Testis (tissue), 3 donors: ENCODE results near the gene DPF3. TPM values are rescaled to one million over a fixed set of nuclear protein-coding genes. Genes with fewer than 3 reads are reported as not detected.

Experiments
- DNase-seq: peaks from one replicate; pipeline ENCODE4 v3.0.0-alpha.2; 2019
- H3K27ac ChIP-seq, 2 donors: fragments of 200-600 bp; sonication (generic); one replicate each; pipeline ENCODE4 v1.5.1; 2019
- H3K27me3 ChIP-seq: fragments of 200-600 bp; sonication (generic); one replicate; pipeline ENCODE4 v1.5.1; 2019
- H3K36me3 ChIP-seq: fragments of 200-600 bp; sonication (generic); one replicate; pipeline ENCODE4 v1.5.1; 2017; ENCODE audit warnings: low read depth; ENCODE audit errors: missing control alignments
- H3K4me1 ChIP-seq: fragments of 200-600 bp; sonication (generic); one replicate; pipeline ENCODE4 v1.5.1; 2019
- H3K4me3 ChIP-seq, 2 donors: fragments of 200-600 bp; sonication (generic); one replicate each; pipeline ENCODE4 v1.5.1; 2017 to 2019
- H3K9me3 ChIP-seq: fragments of 200-600 bp; sonication (generic); one replicate; pipeline ENCODE4 v1.5.1; 2017
- POLR2A ChIP-seq: fragments of 450-650 bp; IDR thresholded peaks from one replicate; pipeline ENCODE4 v1.6.1; 2017; ENCODE audit warnings: antibody characterized with exemption, mild to moderate bottlenecking, moderate library complexity
- WGBS, 2 donors: methylation state at CpG; one replicate each; pipeline ENCODE4 v1.1.5; 2018; 5-methylcytosine and 5-hydroxymethylcytosine counted together
- intact Hi-C: fragments of 100-400 bp; cut with DNase I; formaldehyde crosslinking; loops from one replicate; pipeline ENCODE4 v1.15.1; 2023; ENCODE audit warnings: low total_unique reads
- polyA plus RNA-seq: library from polyadenylated mRNA; stranded (reverse); fragments of 350-450 nt; fragmentation: Illumina TruSeq; extraction: RNeasy Lipid Tissue Mini Kit (QIAGEN cat#74804); gene quantifications from one replicate; pipeline ENCODE4 v1.2.3, GENCODE V29; 2014; ENCODE audit warnings: low read depth, low replicate concordance; ENCODE audit not compliant: insufficient read depth
- total RNA-seq, 2 donors: library from RNA; depleted of rRNA; stranded (reverse); fragments of >200 nt; gene quantifications; one replicate each; pipeline ENCODE4 v1.2.3, GENCODE V29; 2016
- TF ChIP-seq, protein P1 (sequence below), 3 experiments: fragments of 450-650 bp in 2 of 3; fragments of 200-600 bp in 1 of 3; sonication (generic) in 1 of 3; IDR thresholded peaks; one replicate each; pipeline ENCODE4 v1.5.1; 2016 to 2019; ENCODE audit warnings: antibody characterized with exemption in 3 of 3, mild to moderate bottlenecking in 2 of 3, moderate library complexity in 1 of 3

Gene DPF3
- total and polyA plus RNA-seq, 3 donors from 2014 or later: 14.6 to 41.6 (median 26.4) TPM

DNA sequence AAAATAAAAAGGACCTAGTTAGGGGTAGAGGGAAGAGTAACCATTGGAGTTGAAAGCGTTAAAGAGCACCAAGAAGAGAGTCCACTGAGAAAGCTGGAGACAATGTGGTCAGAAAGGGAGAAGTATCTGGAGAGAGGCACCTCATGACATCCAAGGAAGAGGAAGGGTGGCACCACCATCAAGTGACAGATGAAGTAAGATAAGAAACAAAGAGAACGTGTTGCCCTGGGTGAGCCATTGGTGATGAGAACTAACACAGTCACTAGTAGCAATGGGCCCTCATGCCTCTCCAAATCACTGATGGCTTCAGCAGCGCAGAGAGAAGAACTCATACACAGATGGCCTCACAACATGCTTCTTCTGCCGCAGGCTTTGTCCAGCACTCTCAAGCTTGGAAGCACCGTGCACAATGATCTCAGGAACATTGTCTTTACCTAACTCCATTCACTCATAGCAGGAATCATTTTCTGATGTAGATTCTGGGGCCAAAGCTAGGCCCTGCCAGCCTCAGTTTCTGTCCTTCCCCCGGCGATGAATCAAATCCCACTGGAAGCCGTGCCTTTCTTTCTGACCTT lies 252.9 kb downstream of the DPF3 start:
- intact Hi-C loops: no loop called here
- H3K27me3 ChIP-seq: no peaks in the 10 kb centered on the region
- no peaks in the 10 kb centered on the region for H3K9me3 ChIP-seq
- TF ChIP-seq, protein P1, sequence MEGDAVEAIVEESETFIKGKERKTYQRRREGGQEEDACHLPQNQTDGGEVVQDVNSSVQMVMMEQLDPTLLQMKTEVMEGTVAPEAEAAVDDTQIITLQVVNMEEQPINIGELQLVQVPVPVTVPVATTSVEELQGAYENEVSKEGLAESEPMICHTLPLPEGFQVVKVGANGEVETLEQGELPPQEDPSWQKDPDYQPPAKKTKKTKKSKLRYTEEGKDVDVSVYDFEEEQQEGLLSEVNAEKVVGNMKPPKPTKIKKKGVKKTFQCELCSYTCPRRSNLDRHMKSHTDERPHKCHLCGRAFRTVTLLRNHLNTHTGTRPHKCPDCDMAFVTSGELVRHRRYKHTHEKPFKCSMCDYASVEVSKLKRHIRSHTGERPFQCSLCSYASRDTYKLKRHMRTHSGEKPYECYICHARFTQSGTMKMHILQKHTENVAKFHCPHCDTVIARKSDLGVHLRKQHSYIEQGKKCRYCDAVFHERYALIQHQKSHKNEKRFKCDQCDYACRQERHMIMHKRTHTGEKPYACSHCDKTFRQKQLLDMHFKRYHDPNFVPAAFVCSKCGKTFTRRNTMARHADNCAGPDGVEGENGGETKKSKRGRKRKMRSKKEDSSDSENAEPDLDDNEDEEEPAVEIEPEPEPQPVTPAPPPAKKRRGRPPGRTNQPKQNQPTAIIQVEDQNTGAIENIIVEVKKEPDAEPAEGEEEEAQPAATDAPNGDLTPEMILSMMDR (IDR thresholded peaks at IDR 0.05): no peak
- TF ChIP-seq POLR2A: no peak
- H3K27ac ChIP-seq: no peak overlapping the region
- peaks cover 2% of the 10 kb centered on the region for H3K4me1 ChIP-seq
- 93 to 97% methylated on average over 8 of the region's 8 CpGs for WGBS, 2 donors
- H3K4me3 ChIP-seq: no peak overlapping the region
- no peaks in the 10 kb centered on the region for H3K36me3 ChIP-seq
- no peak for DNase-seq

DNA sequence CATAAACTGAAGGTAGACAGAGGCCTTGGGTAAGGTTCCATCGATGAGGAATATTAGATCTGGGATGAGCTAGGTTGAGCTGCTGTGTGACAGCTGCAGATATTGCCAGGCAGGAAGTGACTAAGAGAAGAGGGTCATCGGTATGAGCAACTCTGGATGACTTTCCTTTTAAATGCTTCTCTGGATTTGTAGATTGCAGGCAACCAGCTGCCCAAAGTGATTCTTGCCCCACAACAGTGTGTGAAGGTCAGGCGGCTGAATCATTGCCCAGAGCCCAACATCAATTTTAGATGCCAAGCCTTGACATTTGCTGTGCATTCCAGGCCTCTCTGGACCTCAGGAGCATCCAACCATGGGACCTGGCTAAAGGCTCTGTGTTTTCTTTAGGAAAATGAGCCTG lies 255.9 kb downstream of the DPF3 start:
- no peak for DNase-seq
- Histone ChIP-seq H3K9me3 (no peaks in the 10 kb centered on the region), H3K36me3 (no peaks in the 10 kb centered on the region), H3K27ac (no peak overlapping the region), H3K4me3 (no peak overlapping the region), H3K4me1 (no peaks in the 10 kb centered on the region), H3K27me3 (no peaks in the 10 kb centered on the region)
- 80 to 89% methylated on average over 3 of the region's 3 CpGs for WGBS, 2 donors
- TF ChIP-seq, protein P1 (IDR thresholded peaks at IDR 0.05): no peak
- TF ChIP-seq POLR2A: no peak
- intact Hi-C loops: no loop called here

DNA sequence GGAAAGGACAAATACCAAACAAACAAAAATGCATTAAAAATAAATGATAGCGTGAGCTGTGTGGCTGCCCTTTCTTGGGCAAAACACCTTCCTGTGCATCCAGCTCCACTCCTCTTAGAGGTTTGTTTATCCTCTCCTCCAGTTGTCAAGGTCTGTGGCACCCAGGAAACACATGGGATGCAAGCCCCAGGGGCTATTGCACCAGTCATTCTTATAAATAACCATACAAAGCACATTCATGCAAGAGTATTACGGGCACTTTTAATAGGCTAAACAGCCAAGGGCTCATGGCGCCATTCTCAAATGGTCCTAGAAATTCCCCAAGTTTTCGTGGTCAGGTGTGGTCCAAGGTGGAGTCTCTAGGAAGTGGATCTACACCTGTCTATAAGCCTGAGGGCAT lies 257.0 kb downstream of the DPF3 start:
- intact Hi-C loops: no loop called here
- Histone ChIP-seq H3K4me3 (no peak overlapping the region), H3K36me3 (no peaks in the 10 kb centered on the region), H3K27ac (no peak overlapping the region), H3K9me3 (no peaks in the 10 kb centered on the region), H3K27me3 (no peaks in the 10 kb centered on the region), H3K4me1 (no peaks in the 10 kb centered on the region)
- 90 to 92% methylated on average over 4 of the region's 4 CpGs for WGBS, 2 donors
- TF ChIP-seq POLR2A: no peak
- TF ChIP-seq, protein P1 (IDR thresholded peaks at IDR 0.05): no peak
- DNase-seq: no peak

GRCh38 chr14:72636094-72636493 lies 257.8 kb downstream of the DPF3 start:
- Histone ChIP-seq H3K27ac (no peak overlapping the region), H3K36me3 (no peaks in the 10 kb centered on the region), H3K27me3 (no peaks in the 10 kb centered on the region), H3K4me3 (no peak overlapping the region), H3K9me3 (no peaks in the 10 kb centered on the region), H3K4me1 (no peaks in the 10 kb centered on the region)
- intact Hi-C loops: no loop called here
- WGBS, 2 donors: 89% methylated on average over 1 of the region's 1 CpG
- no peak for DNase-seq
- TF ChIP-seq, protein P1 (IDR thresholded peaks at IDR 0.05): no peak
- TF ChIP-seq POLR2A: no peak
